Lower leg skin (tissue), 3 donors: ENCODE measurements around the gene LIMS2.

Experiments
- POLR2A ChIP-seq, 2 donors: fragments of 450-650 bp; IDR thresholded peaks; one replicate each; pipeline ENCODE4 v1.6.1; 2016 to 2017; ENCODE audit warnings: antibody characterized with exemption in 2 of 2, mild to moderate bottlenecking in 1 of 2, moderate library complexity in 1 of 2
- TF ChIP-seq, protein P1 (sequence below), 3 donors: fragments of 450-650 bp; IDR thresholded peaks; one replicate each; pipeline ENCODE4 v1.5.1; 2016; ENCODE audit warnings: antibody characterized with exemption in 3 of 3, mild to moderate bottlenecking in 3 of 3, moderate library complexity in 2 of 3

DNA sequence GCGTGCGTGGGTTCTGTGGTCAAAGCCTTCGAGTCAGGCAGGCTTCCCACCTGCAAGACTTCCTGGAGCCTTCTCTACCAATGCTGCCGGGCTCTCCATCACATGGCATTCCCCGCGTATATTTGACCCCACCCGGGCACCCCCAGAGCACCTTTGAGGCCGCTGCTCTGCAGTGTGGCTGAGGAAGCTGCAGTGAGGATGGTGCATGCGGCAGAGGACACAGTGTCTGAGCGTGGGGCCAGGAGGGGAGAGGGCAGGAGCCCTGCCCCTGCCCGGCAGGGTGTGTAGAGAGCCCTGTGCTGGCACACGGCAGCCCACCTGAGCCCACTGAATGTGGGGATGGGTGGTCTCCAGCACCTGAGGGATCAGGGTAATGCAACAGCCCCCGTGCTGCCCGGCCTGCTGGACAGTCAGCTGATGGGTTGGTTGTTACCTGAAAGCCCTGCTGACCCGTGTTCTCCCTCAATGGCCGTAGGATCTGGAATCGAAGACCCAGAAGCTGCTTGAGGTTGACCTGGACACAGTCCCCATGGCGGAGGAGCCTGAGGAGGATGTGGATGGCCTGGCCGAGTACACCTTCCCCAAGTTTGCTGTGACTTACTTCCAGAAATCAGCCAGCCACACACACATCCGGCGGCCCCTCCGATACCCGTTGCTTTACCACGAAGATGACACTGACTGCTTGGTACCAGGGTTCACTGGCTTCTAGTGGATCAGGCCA, 66.1 kb downstream of the LIMS2 start:
- TF ChIP-seq, protein P1, sequence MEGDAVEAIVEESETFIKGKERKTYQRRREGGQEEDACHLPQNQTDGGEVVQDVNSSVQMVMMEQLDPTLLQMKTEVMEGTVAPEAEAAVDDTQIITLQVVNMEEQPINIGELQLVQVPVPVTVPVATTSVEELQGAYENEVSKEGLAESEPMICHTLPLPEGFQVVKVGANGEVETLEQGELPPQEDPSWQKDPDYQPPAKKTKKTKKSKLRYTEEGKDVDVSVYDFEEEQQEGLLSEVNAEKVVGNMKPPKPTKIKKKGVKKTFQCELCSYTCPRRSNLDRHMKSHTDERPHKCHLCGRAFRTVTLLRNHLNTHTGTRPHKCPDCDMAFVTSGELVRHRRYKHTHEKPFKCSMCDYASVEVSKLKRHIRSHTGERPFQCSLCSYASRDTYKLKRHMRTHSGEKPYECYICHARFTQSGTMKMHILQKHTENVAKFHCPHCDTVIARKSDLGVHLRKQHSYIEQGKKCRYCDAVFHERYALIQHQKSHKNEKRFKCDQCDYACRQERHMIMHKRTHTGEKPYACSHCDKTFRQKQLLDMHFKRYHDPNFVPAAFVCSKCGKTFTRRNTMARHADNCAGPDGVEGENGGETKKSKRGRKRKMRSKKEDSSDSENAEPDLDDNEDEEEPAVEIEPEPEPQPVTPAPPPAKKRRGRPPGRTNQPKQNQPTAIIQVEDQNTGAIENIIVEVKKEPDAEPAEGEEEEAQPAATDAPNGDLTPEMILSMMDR (IDR thresholded peaks at IDR 0.05), result no peak
- no peak for TF ChIP-seq POLR2A (IDR thresholded peaks at IDR 0.05)
